ENCODE results near the gene RNF217. TPM values are rescaled to one million over a fixed set of nuclear protein-coding genes. Genes with fewer than 3 reads are reported as not detected.

The RNF217 gene
- total RNA-seq, 1 experiment from 2014 or later = 12.2 TPM

DNA sequence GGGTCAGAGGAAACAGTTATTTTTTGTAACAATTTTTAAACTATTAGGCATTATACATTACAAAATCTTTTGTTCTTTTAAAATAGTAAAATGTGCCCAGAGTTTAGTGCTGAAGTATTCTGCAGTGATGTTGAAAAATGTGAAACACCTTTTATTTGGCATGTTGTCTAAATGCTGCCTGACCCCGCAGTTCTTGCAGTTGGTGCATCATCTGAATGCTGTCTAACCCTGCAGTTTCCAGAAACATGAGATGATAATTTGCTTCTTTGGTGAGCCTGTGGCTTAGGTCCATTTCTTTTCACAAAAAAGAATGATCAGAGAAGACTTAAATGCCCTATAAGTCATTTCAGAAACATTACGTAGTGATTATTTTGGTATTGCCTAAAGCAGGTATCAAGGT lies 82.4 kb downstream of the RNF217 start (continued):
- TF ChIP-seq MXD4 (CRISPR knock-in tag; IDR thresholded peaks at IDR 0.05; ENCODE audit: borderline replicate concordance) = no peak
- TF ChIP-seq USF1 (CRISPR knock-in tag; IDR thresholded peaks at IDR 0.05) = no peak
- TF ChIP-seq TCF7 (CRISPR knock-in tag; IDR thresholded peaks at IDR 0.05; ENCODE audit: low read depth) = no peak
- TF ChIP-seq MYBL2 (CRISPR knock-in tag; IDR thresholded peaks at IDR 0.05) = no peak
- TF ChIP-seq ATF1 (CRISPR knock-in tag; IDR thresholded peaks at IDR 0.05) = no peak
- TF ChIP-seq SOX15 (CRISPR knock-in tag; IDR thresholded peaks at IDR 0.05) = no peak
- TF ChIP-seq GRHL2 (CRISPR knock-in tag; IDR thresholded peaks at IDR 0.05; ENCODE audit: insufficient replicate concordance, severe bottlenecking) = no peak
- TF ChIP-seq JUN (CRISPR knock-in tag; IDR thresholded peaks at IDR 0.05) = no peak
- TF ChIP-seq, protein P1, sequence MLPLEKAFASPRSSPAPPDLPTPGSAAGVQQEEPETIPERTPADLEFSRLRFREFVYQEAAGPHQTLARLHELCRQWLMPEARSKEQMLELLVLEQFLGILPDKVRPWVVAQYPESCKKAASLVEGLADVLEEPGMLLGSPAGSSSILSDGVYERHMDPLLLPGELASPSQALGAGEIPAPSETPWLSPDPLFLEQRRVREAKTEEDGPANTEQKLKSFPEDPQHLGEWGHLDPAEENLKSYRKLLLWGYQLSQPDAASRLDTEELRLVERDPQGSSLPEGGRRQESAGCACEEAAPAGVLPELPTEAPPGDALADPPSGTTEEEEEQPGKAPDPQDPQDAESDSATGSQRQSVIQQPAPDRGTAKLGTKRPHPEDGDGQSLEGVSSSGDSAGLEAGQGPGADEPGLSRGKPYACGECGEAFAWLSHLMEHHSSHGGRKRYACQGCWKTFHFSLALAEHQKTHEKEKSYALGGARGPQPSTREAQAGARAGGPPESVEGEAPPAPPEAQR (CRISPR knock-in tag; IDR thresholded peaks at IDR 0.05) = no peak
- no peak for TF ChIP-seq FOXP4 (CRISPR knock-in tag; IDR thresholded peaks at IDR 0.05)
- TF ChIP-seq, protein P2, sequence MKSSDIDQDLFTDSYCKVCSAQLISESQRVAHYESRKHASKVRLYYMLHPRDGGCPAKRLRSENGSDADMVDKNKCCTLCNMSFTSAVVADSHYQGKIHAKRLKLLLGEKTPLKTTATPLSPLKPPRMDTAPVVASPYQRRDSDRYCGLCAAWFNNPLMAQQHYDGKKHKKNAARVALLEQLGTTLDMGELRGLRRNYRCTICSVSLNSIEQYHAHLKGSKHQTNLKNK (CRISPR knock-in tag; IDR thresholded peaks at IDR 0.05) = no peak
- TF ChIP-seq E2F5 (CRISPR knock-in tag; IDR thresholded peaks at IDR 0.05) = no peak
- no peak for TF ChIP-seq ZNF396 (CRISPR knock-in tag; IDR thresholded peaks at IDR 0.05; ENCODE audit: borderline replicate concordance)

DNA sequence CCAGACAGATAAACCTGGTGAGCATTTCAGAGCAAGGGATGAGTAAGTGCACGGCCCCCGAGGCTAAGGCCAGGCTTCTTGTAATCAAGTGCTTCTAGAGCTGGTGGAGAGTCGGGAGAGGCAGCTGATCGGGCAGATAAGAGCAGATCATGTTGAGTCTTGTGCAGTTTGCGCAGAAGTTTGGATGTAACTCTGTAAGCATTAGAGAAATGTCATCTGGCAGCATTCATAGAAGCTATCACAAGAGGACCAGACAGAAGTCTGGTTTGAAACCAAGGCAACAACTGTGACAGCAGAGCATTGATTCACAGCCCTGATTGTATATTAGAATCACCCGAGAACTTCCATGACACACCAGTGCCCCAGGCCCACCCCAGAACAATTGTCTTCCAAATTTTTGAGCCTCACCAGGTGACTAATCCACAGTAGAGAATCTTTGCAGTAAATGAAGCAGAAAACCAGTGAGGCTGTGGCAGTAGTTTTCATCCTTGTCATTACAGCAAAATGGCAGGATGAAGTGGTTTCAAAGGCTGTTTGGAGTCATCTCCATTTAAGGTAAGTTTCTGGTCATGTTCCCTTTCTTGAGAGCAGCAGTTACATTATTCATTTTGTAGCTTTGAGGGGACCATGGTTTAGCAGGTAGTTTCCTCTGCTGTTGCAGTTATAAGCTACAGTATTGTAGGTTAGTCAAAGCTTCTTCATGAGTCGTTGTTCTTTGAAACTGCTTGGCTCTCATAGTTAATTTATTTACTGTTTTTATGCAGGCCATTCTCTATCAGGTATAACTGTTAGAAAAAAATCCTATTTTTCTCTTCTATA lies 84.1 kb downstream of the RNF217 start:
- ATAC-seq (peak; percentile 85), DNase-seq (ENCODE audit: low spot score) (no peak)
- ChIA-PET POLR2A (no interaction called here), CTCF (no interaction called here)
- Mint-ChIP-seq H3K4me3 (no peak overlapping the region), H3K27me3 (ENCODE audit: low read depth) (no peaks in the 10 kb centered on the region), H3K27ac (peak overlapping the region; percentile 63), H3K4me1 (peaks cover 21% of the 10 kb centered on the region), H3K9me3 (no peaks in the 10 kb centered on the region), H3K36me3 (no peaks in the 10 kb centered on the region)
- no peak for TF ChIP-seq GTF2I (CRISPR knock-in tag; conservative IDR thresholded peaks at IDR 0.05)
- no peak for TF ChIP-seq FOXP4 (CRISPR knock-in tag; IDR thresholded peaks at IDR 0.05)
- no peak for TF ChIP-seq ZNF138 (CRISPR knock-in tag; conservative IDR thresholded peaks at IDR 0.05)
- no peak for TF ChIP-seq SP1 (CRISPR knock-in tag; conservative IDR thresholded peaks at IDR 0.05)
- TF ChIP-seq STAT6 (CRISPR knock-in tag; conservative IDR thresholded peaks at IDR 0.05; ENCODE audit: low read depth) = no peak
- no peak for TF ChIP-seq ZNF263 (CRISPR knock-in tag; IDR thresholded peaks at IDR 0.05; ENCODE audit: low read depth)

All from WTC11 (cell line).